GM12878 (cell line): ENCODE results near the gene DIP2C. TPM values are rescaled to one million over a fixed set of nuclear protein-coding genes. Genes with fewer than 3 reads are reported as not detected.
"Not testable (repeated sequence)": the region's sequence is repeated elsewhere in the genome, so short reads cannot be mapped to it uniquely, and the experiment has no call there.

ENCODE experiments used
- ATAC-seq: fragments of 200-7000 bp; cut with Tn5 transposase; 3 replicates; pipeline ENCODE4 v1.9.1; 2020; ENCODE audit warnings: mild to moderate bottlenecking, moderate library complexity
- BruUV-seq: library from RNA; stranded (reverse); fragments of 400-500 nt; replicated peaks from 2 replicates; lab custom pipeline; 2021; lab: Mats Ljungman, UMichigan
- CTCF ChIA-PET: fragments of 300-600 bp; sonication (Branson Sonifier 250); formaldehyde crosslinking; extraction: SDS; loops from one replicate; lab custom pipeline; 2021; ENCODE audit warnings: inconsistent platforms; lab: Yijun Ruan, JAX
- POLR2A ChIA-PET: fragments of 350-600 bp; formaldehyde crosslinking; extraction: SDS; loops from one replicate; lab custom pipeline; 2021; ENCODE audit warnings: inconsistent platforms; lab: Charles Lee
- RAD21 ChIA-PET: fragments of 300-600 bp; sonication (Branson Sonifier 250); formaldehyde crosslinking; loops from one replicate; lab custom pipeline; 2023; ENCODE audit warnings: antibody characterized with exemption; ENCODE audit not compliant: unreplicated experiment; lab: Charles Lee
- SMC1A ChIA-PET: fragments of 300-600 bp; sonication (Branson Sonifier 250); formaldehyde crosslinking; loops from one replicate; lab custom pipeline; 2023; ENCODE audit not compliant: unreplicated experiment, uncharacterized antibody; lab: Charles Lee
- DNase-seq: peaks from one replicate; pipeline ENCODE4 v3.0.0-alpha.2; 2011; ENCODE audit warnings: low read depth, low spot score
- FAIRE-seq: peaks from 3 replicates; lab custom pipeline; 2011; peaks lifted over from hg19 to GRCh38; lab: Jason Lieb, UNC
- H2AFZ ChIP-seq: 2 replicates; pipeline ENCODE4 v1.6.0; 2011; ENCODE audit warnings: low read depth, low read length, control low read depth; ENCODE audit not compliant: control insufficient read depth
- H3K27ac ChIP-seq: 2 replicates; pipeline ENCODE4 v1.5.1; 2011; ENCODE audit warnings: control low read depth; ENCODE audit not compliant: control insufficient read depth, insufficient read depth
- H3K27me3 ChIP-seq, 2 experiments: replicated peaks in 1 of 2; 2 replicates each; pipeline versions ENCODE4 v1.6.0 to v1.6.1; 2011; ENCODE audit warnings: low read length in 1 of 2; ENCODE audit not compliant: control insufficient read depth in 2 of 2, insufficient read depth in 2 of 2
- H3K36me3 ChIP-seq, 2 experiments: 2 replicates each; pipeline ENCODE4 v1.5.1; 2011; ENCODE audit warnings: low read length in 1 of 2; ENCODE audit not compliant: control insufficient read depth in 2 of 2, insufficient read depth in 2 of 2
- H3K4me1 ChIP-seq: 2 replicates; pipeline ENCODE4 v1.6.1; 2011; ENCODE audit warnings: mild to moderate bottlenecking, low read length, moderate library complexity, mixed read lengths; ENCODE audit not compliant: control insufficient read depth, insufficient read depth
- H3K4me2 ChIP-seq: 2 replicates; pipeline ENCODE4 v1.6.0; 2011; ENCODE audit warnings: control low read depth; ENCODE audit not compliant: control insufficient read depth, insufficient read depth
- H3K4me3 ChIP-seq: fragments of 200-600 bp; sonication (generic); 2 replicates; pipeline ENCODE4 v1.5.1; 2016
- H3K79me2 ChIP-seq: 2 replicates; pipeline ENCODE4 v1.6.0; 2011; ENCODE audit warnings: low read length; ENCODE audit not compliant: control insufficient read depth, insufficient read depth
- H3K9ac ChIP-seq: 2 replicates; pipeline ENCODE4 v1.8.0; 2011; ENCODE audit warnings: low read length, control low read depth, mixed read lengths; ENCODE audit not compliant: control insufficient read depth, insufficient read depth
- H3K9me3 ChIP-seq: replicated peaks from 3 replicates; pipeline ENCODE4 v1.5.1; 2011; ENCODE audit warnings: mild to moderate bottlenecking, low read length; ENCODE audit not compliant: control insufficient read depth, insufficient read depth
- H4K20me1 ChIP-seq: 2 replicates; pipeline ENCODE4 v1.6.0; 2011; ENCODE audit not compliant: control insufficient read depth, insufficient read depth
- WGBS: methylation state at CpG from one replicate; pipeline ENCODE4 v1.1.6; 2016; ENCODE audit warnings: low lambda C conversion rate; ENCODE audit not compliant: insufficient replicate concordance, insufficient coverage; ENCODE audit errors: missing lambda C conversion rate; 5-methylcytosine and 5-hydroxymethylcytosine counted together
- in situ Hi-C: fragments of 300-500 bp; cut with MboI; formaldehyde crosslinking; loops from 9 replicates; pipeline ENCODE4 v1.14.3; 2018; ENCODE audit warnings: mixed read lengths
- intact Hi-C: fragments of 100-400 bp; cut with micrococcal nuclease; formaldehyde crosslinking; loops from one replicate; pipeline ENCODE4 v1.14.2; 2022; ENCODE audit not compliant: unreplicated experiment
- polyA plus RNA-seq, 11 experiments: library from polyadenylated mRNA; depleted of rRNA in 4 of 11; unstranded in 6 of 11; stranded (reverse) in 5 of 11; fragments of >200 nt; fragmentation: Nextera tagmentation in 4 of 11; fragmentation: Illumina TruSeq in 1 of 11; extraction: Ambion mirVana in 4 of 11; extraction: Trizol in 1 of 11; gene quantifications; 1 replicate in 1 of 11; 2 replicates in 10 of 11; pipeline versions ENCODE4 v1.2.1 to v1.2.3, GENCODE V29; 2011 to 2016; ENCODE audit warnings: inconsistent platforms in 2 of 11, missing spikeins in 2 of 11, low read depth in 1 of 11
- total RNA-seq, 4 experiments: library from RNA; depleted of rRNA in 3 of 4; stranded (reverse); fragments of >200 nt in 3 of 4; fragmentation: Illumina TruSeq in 1 of 4; extraction: Trizol in 1 of 4; gene quantifications; 2 replicates each; pipeline versions ENCODE4 v1.2.1 to v1.2.3, GENCODE V29; 2013 to 2021
- TF ChIP-seq, protein P1 (sequence below): IDR thresholded peaks from 2 replicates; pipeline ENCODE4 v1.6.1; 2012; ENCODE audit warnings: improper control_type of control experiment, low read depth, low read length; ENCODE audit not compliant: insufficient replicate concordance

Gene DIP2C
- total and polyA plus RNA-seq, 10 of the 15 experiments (the other 5 are each of a cell fraction or from before 2014, with no cell fraction given), result 0.01 to 0.10 (median 0.06) TPM

DNA sequence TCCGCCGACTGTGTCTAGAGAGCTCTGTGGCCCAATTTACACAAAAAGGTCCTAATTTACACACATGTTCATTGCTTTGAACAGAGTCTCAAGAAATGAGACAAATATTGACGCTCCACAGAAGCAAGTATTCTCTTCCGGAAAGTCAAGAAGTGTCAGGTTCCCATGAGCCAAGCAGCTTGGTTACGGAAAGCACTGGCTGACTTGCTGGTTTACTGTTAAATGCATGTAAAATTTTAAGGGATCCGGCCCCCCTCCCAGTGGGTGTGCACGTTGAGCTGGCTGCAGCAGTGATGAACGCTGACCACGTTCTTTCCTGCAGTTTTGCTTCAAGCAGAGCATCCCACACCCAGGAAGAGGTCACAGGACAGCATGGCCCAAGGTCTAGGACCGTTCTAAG, 76.8 kb downstream of the DIP2C start (continued):
- TF ChIP-seq, protein P1, sequence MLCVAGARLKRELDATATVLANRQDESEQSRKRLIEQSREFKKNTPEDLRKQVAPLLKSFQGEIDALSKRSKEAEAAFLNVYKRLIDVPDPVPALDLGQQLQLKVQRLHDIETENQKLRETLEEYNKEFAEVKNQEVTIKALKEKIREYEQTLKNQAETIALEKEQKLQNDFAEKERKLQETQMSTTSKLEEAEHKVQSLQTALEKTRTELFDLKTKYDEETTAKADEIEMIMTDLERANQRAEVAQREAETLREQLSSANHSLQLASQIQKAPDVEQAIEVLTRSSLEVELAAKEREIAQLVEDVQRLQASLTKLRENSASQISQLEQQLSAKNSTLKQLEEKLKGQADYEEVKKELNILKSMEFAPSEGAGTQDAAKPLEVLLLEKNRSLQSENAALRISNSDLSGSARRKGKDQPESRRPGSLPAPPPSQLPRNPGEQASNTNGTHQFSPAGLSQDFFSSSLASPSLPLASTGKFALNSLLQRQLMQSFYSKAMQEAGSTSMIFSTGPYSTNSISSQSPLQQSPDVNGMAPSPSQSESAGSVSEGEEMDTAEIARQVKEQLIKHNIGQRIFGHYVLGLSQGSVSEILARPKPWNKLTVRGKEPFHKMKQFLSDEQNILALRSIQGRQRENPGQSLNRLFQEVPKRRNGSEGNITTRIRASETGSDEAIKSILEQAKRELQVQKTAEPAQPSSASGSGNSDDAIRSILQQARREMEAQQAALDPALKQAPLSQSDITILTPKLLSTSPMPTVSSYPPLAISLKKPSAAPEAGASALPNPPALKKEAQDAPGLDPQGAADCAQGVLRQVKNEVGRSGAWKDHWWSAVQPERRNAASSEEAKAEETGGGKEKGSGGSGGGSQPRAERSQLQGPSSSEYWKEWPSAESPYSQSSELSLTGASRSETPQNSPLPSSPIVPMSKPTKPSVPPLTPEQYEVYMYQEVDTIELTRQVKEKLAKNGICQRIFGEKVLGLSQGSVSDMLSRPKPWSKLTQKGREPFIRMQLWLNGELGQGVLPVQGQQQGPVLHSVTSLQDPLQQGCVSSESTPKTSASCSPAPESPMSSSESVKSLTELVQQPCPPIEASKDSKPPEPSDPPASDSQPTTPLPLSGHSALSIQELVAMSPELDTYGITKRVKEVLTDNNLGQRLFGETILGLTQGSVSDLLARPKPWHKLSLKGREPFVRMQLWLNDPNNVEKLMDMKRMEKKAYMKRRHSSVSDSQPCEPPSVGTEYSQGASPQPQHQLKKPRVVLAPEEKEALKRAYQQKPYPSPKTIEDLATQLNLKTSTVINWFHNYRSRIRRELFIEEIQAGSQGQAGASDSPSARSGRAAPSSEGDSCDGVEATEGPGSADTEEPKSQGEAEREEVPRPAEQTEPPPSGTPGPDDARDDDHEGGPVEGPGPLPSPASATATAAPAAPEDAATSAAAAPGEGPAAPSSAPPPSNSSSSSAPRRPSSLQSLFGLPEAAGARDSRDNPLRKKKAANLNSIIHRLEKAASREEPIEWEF, result no peak

DNA sequence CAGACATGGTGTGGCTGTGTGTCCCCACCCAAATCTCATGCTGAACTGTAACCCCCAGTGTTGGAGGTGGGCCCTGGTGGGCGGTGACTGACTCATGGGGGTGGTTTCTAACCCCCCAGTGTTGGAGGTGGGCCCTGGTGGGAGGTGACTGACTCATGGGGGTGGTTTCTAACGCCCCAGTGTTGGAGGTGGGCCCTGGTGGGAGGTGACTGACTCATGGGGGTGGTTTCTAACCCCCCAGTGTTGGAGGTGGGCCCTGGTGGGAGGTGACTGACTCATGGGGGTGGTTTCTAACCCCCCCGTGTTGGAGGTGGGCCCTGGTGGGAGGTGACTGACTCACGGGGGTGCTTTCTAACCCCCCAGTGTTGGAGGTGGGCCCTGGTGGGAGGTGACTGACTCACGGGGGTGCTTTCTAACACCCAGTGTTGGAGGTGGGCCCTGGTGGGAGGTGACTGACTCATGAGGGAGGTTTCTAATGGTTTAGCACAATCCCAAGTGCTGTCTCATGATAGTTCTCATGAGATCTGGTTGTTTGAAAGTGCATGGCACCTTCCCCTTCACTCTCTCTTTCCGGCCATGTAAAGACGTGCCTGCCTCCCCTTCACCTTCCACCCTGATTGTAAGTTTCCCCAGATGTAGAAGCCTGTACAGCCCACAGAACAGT, 78.7 kb downstream of the DIP2C start:
- FAIRE-seq, DNase-seq, H3K4me3 ChIP-seq, in situ Hi-C loops, H3K79me2 ChIP-seq, H3K4me2 ChIP-seq, H3K9ac ChIP-seq, H3K27me3 ChIP-seq, CTCF ChIA-PET, H4K20me1 ChIP-seq, ATAC-seq, H3K4me1 ChIP-seq, RAD21 ChIA-PET, BruUV-seq, intact Hi-C loops, H3K36me3 ChIP-seq, H3K27ac ChIP-seq, H3K9me3 ChIP-seq, POLR2A ChIA-PET, H2AFZ ChIP-seq: not testable (repeated sequence)
- 6% methylated on average over 7 of the region's 7 CpGs for WGBS
- SMC1A ChIA-PET, result interaction anchor here (0.9 kb wide), 1 partner anchor 33 kb away, joined by 4 read pairs; no protein-coding TSS in a partner anchor
